Measurements from ENCODE around the gene SLC35B4.

The SLC35B4 gene

DNA sequence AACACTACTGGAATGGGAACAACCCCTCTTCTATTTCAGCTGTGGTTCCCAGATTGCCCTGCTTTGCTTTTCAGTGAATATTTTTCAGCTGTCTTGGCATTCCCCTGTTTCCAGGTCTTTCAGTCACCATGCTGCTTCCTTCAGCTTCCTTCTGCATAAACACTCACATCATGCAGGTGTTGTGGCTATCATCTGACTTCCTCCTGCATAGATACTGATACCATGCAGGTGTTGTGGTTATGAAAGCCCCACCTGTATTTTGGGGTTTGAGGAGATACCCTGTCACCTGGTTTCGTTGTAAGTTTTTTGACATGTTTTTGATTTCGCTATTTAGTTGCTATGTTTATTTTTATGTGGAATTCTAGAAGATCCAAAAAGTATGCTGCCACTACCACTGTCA lies 71.5 kb downstream of the SLC35B4 start:
- Histone ChIP-seq H3K4ac (ENCODE audit: low read depth, low read length) (no peak overlapping the region), H2BK120ac (ENCODE audit: insufficient read depth, low read length, poor library complexity) (no peak overlapping the region)
- no CpG with 5 or more reads among the region's 2 CpGs for WGBS (ENCODE audit: extremely low coverage, insufficient coverage, insufficient read length)

More for the DNA sequence above, 71.5 kb downstream of the SLC35B4 start:
- H2BK12ac ChIP-seq (ENCODE audit: low read length), result no peak overlapping the region
- DNase-seq, result no peak
- no peak overlapping the region for H3K14ac ChIP-seq (ENCODE audit: low read length)
- H3K9me3 ChIP-seq (ENCODE audit: insufficient read depth, low read depth, low read length), result no peaks in the 10 kb centered on the region
- no peak overlapping the region for H4K8ac ChIP-seq (ENCODE audit: low read depth, low read length)
- no peak overlapping the region for H2AK5ac ChIP-seq (ENCODE audit: low read length)
- no peaks in the 10 kb centered on the region for H3K79me2 ChIP-seq (ENCODE audit: control insufficient read depth, insufficient read depth, low read length, poor library complexity)
- no peak overlapping the region for H2BK5ac ChIP-seq (ENCODE audit: low read depth, low read length, poor library complexity)
- H3K9ac ChIP-seq (ENCODE audit: low read length), result no peak overlapping the region
- H3K4me1 ChIP-seq (ENCODE audit: control insufficient read depth in 1 of 2, insufficient read depth in 2 of 2, low read length in 2 of 2), result no peaks in the 10 kb centered on the region
- H3K18ac ChIP-seq (ENCODE audit: low read length), result no peak overlapping the region
- H2AFZ ChIP-seq (ENCODE audit: insufficient read depth, low read length, poor library complexity), result no peak overlapping the region
- no peak overlapping the region for H4K91ac ChIP-seq (ENCODE audit: low read depth, low read length)
- H3K27me3 ChIP-seq (ENCODE audit: insufficient read depth, low read length), result no peaks in the 10 kb centered on the region
- H3K36me3 ChIP-seq (ENCODE audit: control insufficient read depth in 1 of 2, insufficient read depth in 2 of 2, low read length in 2 of 2), result no peaks in the 10 kb centered on the region
- H3K27ac ChIP-seq (ENCODE audit: low read depth, low read length), result no peak overlapping the region
- no peak overlapping the region for H3K23ac ChIP-seq (ENCODE audit: low read length)
- H3K79me1 ChIP-seq (ENCODE audit: low read length), result no peaks in the 10 kb centered on the region
- H4K12ac ChIP-seq (ENCODE audit: low read depth, low read length), result no peak overlapping the region
- H3K4me3 ChIP-seq (ENCODE audit: low read depth, low read length), result no peak overlapping the region
- no peak overlapping the region for H3K4me2 ChIP-seq (ENCODE audit: low read length)

Data from trophoblast cell (in vitro differentiated cells and primary cell).